ENCODE data around the gene RIPK1.

DNA sequence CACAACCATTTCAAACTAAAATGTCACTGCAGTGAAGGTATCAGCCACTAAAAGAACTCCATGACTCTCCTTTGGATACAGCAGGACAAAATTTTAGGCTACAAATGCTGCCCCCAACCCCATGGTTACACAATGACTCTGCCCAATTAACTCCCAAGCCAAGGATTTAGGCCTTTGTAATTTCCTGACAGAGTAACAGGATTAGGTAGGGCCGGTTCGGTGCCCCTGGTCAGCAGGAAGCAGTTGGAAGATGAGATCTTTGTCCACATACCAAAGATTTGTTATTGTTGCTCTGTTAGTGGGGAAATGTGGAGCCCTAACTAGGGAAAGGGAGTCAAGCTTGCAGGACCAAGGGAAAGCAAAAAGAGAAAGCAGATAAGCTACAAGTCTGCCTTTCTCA is 26.7 kb upstream of the RIPK1 start:
- TF ChIP-seq, protein P1, sequence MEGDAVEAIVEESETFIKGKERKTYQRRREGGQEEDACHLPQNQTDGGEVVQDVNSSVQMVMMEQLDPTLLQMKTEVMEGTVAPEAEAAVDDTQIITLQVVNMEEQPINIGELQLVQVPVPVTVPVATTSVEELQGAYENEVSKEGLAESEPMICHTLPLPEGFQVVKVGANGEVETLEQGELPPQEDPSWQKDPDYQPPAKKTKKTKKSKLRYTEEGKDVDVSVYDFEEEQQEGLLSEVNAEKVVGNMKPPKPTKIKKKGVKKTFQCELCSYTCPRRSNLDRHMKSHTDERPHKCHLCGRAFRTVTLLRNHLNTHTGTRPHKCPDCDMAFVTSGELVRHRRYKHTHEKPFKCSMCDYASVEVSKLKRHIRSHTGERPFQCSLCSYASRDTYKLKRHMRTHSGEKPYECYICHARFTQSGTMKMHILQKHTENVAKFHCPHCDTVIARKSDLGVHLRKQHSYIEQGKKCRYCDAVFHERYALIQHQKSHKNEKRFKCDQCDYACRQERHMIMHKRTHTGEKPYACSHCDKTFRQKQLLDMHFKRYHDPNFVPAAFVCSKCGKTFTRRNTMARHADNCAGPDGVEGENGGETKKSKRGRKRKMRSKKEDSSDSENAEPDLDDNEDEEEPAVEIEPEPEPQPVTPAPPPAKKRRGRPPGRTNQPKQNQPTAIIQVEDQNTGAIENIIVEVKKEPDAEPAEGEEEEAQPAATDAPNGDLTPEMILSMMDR (IDR thresholded peaks at IDR 0.05; ENCODE audit: insufficient read depth, low read length, poor library complexity, severe bottlenecking) = no peak
- no peak for TF ChIP-seq EZH2phosphoT487 (conservative IDR thresholded peaks at IDR 0.05; ENCODE audit: low read length)

Data from SU-DHL-6 (cell line).